SK-N-SH (cell line): ENCODE measurements around the gene ASB8.

Experiments used
- FOXM1 ChIP-seq: IDR thresholded peaks from 2 replicates; pipeline ENCODE4 v1.4.0; 2012; ENCODE audit warnings: low read depth, mild to moderate bottlenecking
- JUND ChIP-seq: IDR thresholded peaks from 2 replicates; pipeline ENCODE4 v1.4.0; 2012
- MXI1 ChIP-seq: IDR thresholded peaks from 2 replicates; pipeline ENCODE4 v1.6.1; 2012; ENCODE audit warnings: mild to moderate bottlenecking, low read depth, low read length, improper control_type of control experiment
- POLR2AphosphoS5 ChIP-seq: IDR thresholded peaks from 2 replicates; pipeline ENCODE4 v1.6.1; 2012; ENCODE audit warnings: low read depth, low read length
- RAD21 ChIP-seq: IDR thresholded peaks from 2 replicates; pipeline ENCODE4 v1.6.1; 2012; ENCODE audit warnings: mild to moderate bottlenecking, low read length
- TF ChIP-seq, protein P1 (sequence below): IDR thresholded peaks from 2 replicates; pipeline ENCODE4; 2012

DNA sequence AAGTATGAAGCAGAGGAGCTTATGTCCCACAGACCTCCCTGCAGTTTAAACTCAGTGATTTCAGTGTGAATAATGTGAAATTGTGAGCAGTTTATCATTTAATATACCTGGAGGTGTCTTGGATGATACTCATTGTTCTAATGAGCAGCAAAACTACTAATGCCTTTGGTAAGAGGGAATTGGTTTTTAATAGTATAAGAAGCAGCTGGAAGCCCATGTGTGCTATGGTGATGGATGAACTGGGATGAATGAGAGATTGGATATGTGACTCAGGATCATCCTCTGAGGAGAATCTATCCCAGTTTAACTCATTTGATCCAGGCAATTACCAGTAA is 19.1 kb upstream of the ASB8 start:
- TF ChIP-seq RAD21 (no peak), MXI1 (no peak), JUND (no peak), POLR2AphosphoS5 (no peak), FOXM1 (no peak)
- TF ChIP-seq, protein P1, sequence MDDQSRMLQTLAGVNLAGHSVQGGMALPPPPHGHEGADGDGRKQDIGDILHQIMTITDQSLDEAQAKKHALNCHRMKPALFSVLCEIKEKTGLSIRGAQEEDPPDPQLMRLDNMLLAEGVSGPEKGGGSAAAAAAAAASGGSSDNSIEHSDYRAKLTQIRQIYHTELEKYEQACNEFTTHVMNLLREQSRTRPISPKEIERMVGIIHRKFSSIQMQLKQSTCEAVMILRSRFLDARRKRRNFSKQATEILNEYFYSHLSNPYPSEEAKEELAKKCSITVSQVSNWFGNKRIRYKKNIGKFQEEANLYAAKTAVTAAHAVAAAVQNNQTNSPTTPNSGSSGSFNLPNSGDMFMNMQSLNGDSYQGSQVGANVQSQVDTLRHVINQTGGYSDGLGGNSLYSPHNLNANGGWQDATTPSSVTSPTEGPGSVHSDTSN = no peak
